Liver (tissue), 9 donors: ENCODE data around the gene SH2D3C. TPM values are rescaled to one million over a fixed set of nuclear protein-coding genes. Genes with fewer than 3 reads are reported as not detected.

Source experiments
- DNase-seq: peaks from one replicate; pipeline ENCODE4 v3.0.0-alpha.2; 2017; ENCODE audit warnings: low spot score
- H3K27ac ChIP-seq, 2 donors: one replicate each; pipeline ENCODE4 v1.7.0; 2013; ENCODE audit warnings: inconsistent platforms in 2 of 2, low read length in 2 of 2, control low read depth in 1 of 2, low read depth in 1 of 2, mild to moderate bottlenecking in 1 of 2
- H3K27me3 ChIP-seq, 4 donors: one replicate each; pipeline versions ENCODE4 v1.6.1 to v1.7.0; 2013; ENCODE audit warnings: low read length in 3 of 4, inconsistent platforms in 1 of 4, mild to moderate bottlenecking in 1 of 4, moderate library complexity in 1 of 4; ENCODE audit not compliant: control insufficient read depth in 4 of 4, insufficient read depth in 4 of 4
- H3K36me3 ChIP-seq, 4 donors: one replicate each; pipeline versions ENCODE4 v1.6.1 to v1.7.0; 2013; ENCODE audit warnings: low read length in 3 of 4, mild to moderate bottlenecking in 3 of 4, low read depth in 1 of 4, moderate library complexity in 1 of 4; ENCODE audit not compliant: control insufficient read depth in 4 of 4, insufficient read depth in 3 of 4
- H3K4me1 ChIP-seq, 4 donors: one replicate each; pipeline versions ENCODE4 v1.6.1 to v1.7.0; 2013; ENCODE audit warnings: low read length in 3 of 4, mild to moderate bottlenecking in 3 of 4, moderate library complexity in 1 of 4; ENCODE audit not compliant: control insufficient read depth in 4 of 4, insufficient read depth in 4 of 4
- H3K4me3 ChIP-seq, 3 donors: one replicate each; pipeline versions ENCODE4 v1.6.1 to v1.7.0; 2013; ENCODE audit warnings: low read length in 3 of 3, control low read depth in 1 of 3, low read depth in 1 of 3, mild to moderate bottlenecking in 1 of 3
- H3K9ac ChIP-seq, 2 donors: one replicate each; pipeline ENCODE4 v1.7.0; 2013; ENCODE audit warnings: low read length in 2 of 2, mild to moderate bottlenecking in 2 of 2, moderate library complexity in 2 of 2, control low read depth in 1 of 2, low read depth in 1 of 2
- H3K9me3 ChIP-seq, 4 donors: one replicate each; pipeline versions ENCODE4 v1.6.1 to v1.7.0; 2013; ENCODE audit warnings: low read length in 3 of 4; ENCODE audit not compliant: control insufficient read depth in 4 of 4
- ATF3 ChIP-seq: IDR thresholded peaks from 2 replicates; pipeline ENCODE4 v1.6.1; 2016; ENCODE audit warnings: antibody characterized with exemption
- CTCF ChIP-seq: fragments of 150-350 bp; IDR thresholded peaks from 2 replicates; pipeline ENCODE4 v1.5.1; 2017; ENCODE audit warnings: improper control_type of control experiment, low read depth, low read length; ENCODE audit not compliant: missing input control
- EGR1 ChIP-seq, 2 donors: IDR thresholded peaks; 2 replicates each; pipeline ENCODE4 v1.6.1; 2016 to 2018; ENCODE audit warnings: antibody characterized with exemption in 2 of 2, low read depth in 2 of 2
- FOXA1 ChIP-seq: IDR thresholded peaks from 2 replicates; pipeline ENCODE4 v1.6.1; 2016; ENCODE audit warnings: antibody characterized with exemption
- FOXA2 ChIP-seq: IDR thresholded peaks from 2 replicates; pipeline ENCODE4 v1.6.1; 2016; ENCODE audit warnings: antibody characterized with exemption
- GABPA ChIP-seq, 2 donors: IDR thresholded peaks in 1 of 2; conservative IDR thresholded peaks in 1 of 2; 2 replicates each; pipeline ENCODE4 v1.6.1; 2016; ENCODE audit warnings: antibody characterized with exemption in 2 of 2, mild to moderate bottlenecking in 1 of 2, moderate library complexity in 1 of 2
- HNF4A ChIP-seq, 2 donors: conservative IDR thresholded peaks; 2 replicates each; pipeline ENCODE4 v1.6.1; 2016; ENCODE audit warnings: antibody characterized with exemption in 2 of 2, mild to moderate bottlenecking in 2 of 2
- HNF4G ChIP-seq: IDR thresholded peaks from 2 replicates; pipeline ENCODE4 v1.6.1; 2016; ENCODE audit warnings: antibody characterized with exemption
- NR2F2 ChIP-seq: IDR thresholded peaks from 2 replicates; pipeline ENCODE4 v1.6.1; 2016; ENCODE audit warnings: antibody characterized with exemption
- RAD21 ChIP-seq, 2 donors: IDR thresholded peaks; 2 replicates each; pipeline ENCODE4 v1.6.1; 2016; ENCODE audit warnings: antibody characterized with exemption in 2 of 2, mild to moderate bottlenecking in 2 of 2
- RXRA ChIP-seq, 2 donors: IDR thresholded peaks; 2 replicates each; pipeline ENCODE4 v1.6.1; 2017 to 2018; ENCODE audit warnings: antibody characterized with exemption in 2 of 2, mild to moderate bottlenecking in 1 of 2
- SP1 ChIP-seq: IDR thresholded peaks from 2 replicates; pipeline ENCODE4 v1.6.1; 2018; ENCODE audit warnings: antibody characterized with exemption, mild to moderate bottlenecking
- TAF1 ChIP-seq: conservative IDR thresholded peaks from 2 replicates; pipeline ENCODE4 v1.6.1; 2016; ENCODE audit warnings: antibody characterized with exemption, mild to moderate bottlenecking
- WGBS: extraction: QIAGEN DNeasy Blood & Tissue Kit; methylation state at CpG from one replicate; pipeline ENCODE4 v1.1.7; 2013; 5-methylcytosine and 5-hydroxymethylcytosine counted together
- polyA plus RNA-seq, 2 donors: library from polyadenylated mRNA; stranded (reverse) in 1 of 2; unstranded in 1 of 2; fragments of 200-250 nt in 1 of 2; fragments of >200 nt in 1 of 2; fragmentation: Nextera tagmentation in 1 of 2; extraction: Ambion mirVana in 1 of 2; gene quantifications; one replicate each; pipeline versions ENCODE4 v1.2.1 to v1.2.3, GENCODE V29; 2013 to 2015
- total RNA-seq, 2 donors: library from RNA; depleted of rRNA; stranded (reverse); fragments of >200 nt; gene quantifications; one replicate each; pipeline ENCODE4 v1.2.3, GENCODE V29; 2014
- TF ChIP-seq, protein P1 (sequence below): IDR thresholded peaks from 2 replicates; pipeline ENCODE4 v1.6.1; 2016; ENCODE audit warnings: antibody characterized with exemption, mild to moderate bottlenecking
- TF ChIP-seq, protein P2 (sequence below): IDR thresholded peaks from 2 replicates; pipeline ENCODE4 v1.6.1; 2016; ENCODE audit warnings: antibody characterized with exemption
- TF ChIP-seq, protein P3 (sequence below): IDR thresholded peaks from 2 replicates; pipeline ENCODE4 v1.6.1; 2016; ENCODE audit warnings: antibody characterized with exemption
- donor health status: healthy.
- donor health status: healthy.
- donor health status: healthy.
- donor health status: healthy.
- donor health status: healthy.

SH2D3C gene
- total and polyA plus RNA-seq, 4 donors: 2.2 to 5.1 (median 3.9) TPM

DNA sequence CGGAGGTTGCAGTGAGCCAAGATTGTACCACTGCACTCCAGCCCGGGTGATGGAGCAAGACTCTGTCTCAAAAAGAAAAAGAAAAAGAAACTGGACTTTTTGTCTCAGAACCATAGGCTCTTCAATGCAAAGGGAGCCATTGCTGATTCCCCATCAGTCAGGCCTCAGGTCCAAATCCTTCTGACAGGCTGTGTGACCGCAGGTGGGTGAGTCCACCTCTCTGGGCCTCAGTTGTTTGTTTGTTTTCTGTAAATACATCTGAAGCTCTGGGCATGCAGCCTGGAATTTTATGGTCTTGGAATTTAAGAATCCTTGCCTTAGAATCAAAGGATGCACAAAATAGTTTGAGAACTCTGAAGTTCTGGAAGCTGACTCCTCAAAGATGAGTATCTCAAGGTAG, 22.2 kb downstream of the SH2D3C start:
- H3K9ac ChIP-seq: no peak overlapping the region
- H3K27ac ChIP-seq: no peak overlapping the region
- H3K4me3 ChIP-seq: no peak overlapping the region
- no peaks in the 10 kb centered on the region for H3K36me3 ChIP-seq
- peaks cover 0 to 8% (median 0%) of the 10 kb centered on the region in 4 donors for H3K4me1 ChIP-seq
- no peaks in the 10 kb centered on the region for H3K27me3 ChIP-seq
- TF ChIP-seq HNF4A (conservative IDR thresholded peaks at IDR 0.05) (no peak), HNF4G (no peak), EGR1 (IDR thresholded peaks at IDR 0.05; ENCODE audit: low read depth in 2 of 2) (no peak), RXRA (IDR thresholded peaks at IDR 0.05) (no peak), SP1 (no peak), RAD21 (IDR thresholded peaks at IDR 0.05) (no peak), GABPA (IDR thresholded peaks at IDR 0.05 in 1 of 2, conservative IDR thresholded peaks at IDR 0.05 in 1 of 2) (no peak), NR2F2 (no peak), ATF3 (no peak), TAF1 (no peak), FOXA2 (no peak)
- TF ChIP-seq, protein P1, sequence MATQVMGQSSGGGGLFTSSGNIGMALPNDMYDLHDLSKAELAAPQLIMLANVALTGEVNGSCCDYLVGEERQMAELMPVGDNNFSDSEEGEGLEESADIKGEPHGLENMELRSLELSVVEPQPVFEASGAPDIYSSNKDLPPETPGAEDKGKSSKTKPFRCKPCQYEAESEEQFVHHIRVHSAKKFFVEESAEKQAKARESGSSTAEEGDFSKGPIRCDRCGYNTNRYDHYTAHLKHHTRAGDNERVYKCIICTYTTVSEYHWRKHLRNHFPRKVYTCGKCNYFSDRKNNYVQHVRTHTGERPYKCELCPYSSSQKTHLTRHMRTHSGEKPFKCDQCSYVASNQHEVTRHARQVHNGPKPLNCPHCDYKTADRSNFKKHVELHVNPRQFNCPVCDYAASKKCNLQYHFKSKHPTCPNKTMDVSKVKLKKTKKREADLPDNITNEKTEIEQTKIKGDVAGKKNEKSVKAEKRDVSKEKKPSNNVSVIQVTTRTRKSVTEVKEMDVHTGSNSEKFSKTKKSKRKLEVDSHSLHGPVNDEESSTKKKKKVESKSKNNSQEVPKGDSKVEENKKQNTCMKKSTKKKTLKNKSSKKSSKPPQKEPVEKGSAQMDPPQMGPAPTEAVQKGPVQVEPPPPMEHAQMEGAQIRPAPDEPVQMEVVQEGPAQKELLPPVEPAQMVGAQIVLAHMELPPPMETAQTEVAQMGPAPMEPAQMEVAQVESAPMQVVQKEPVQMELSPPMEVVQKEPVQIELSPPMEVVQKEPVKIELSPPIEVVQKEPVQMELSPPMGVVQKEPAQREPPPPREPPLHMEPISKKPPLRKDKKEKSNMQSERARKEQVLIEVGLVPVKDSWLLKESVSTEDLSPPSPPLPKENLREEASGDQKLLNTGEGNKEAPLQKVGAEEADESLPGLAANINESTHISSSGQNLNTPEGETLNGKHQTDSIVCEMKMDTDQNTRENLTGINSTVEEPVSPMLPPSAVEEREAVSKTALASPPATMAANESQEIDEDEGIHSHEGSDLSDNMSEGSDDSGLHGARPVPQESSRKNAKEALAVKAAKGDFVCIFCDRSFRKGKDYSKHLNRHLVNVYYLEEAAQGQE: no peak
- TF ChIP-seq, protein P2, sequence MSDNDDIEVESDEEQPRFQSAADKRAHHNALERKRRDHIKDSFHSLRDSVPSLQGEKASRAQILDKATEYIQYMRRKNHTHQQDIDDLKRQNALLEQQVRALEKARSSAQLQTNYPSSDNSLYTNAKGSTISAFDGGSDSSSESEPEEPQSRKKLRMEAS: no peak
- 87% methylated on average over 3 of the region's 3 CpGs for WGBS
- H3K9me3 ChIP-seq: no peaks in the 10 kb centered on the region
- no peak for DNase-seq

DNA sequence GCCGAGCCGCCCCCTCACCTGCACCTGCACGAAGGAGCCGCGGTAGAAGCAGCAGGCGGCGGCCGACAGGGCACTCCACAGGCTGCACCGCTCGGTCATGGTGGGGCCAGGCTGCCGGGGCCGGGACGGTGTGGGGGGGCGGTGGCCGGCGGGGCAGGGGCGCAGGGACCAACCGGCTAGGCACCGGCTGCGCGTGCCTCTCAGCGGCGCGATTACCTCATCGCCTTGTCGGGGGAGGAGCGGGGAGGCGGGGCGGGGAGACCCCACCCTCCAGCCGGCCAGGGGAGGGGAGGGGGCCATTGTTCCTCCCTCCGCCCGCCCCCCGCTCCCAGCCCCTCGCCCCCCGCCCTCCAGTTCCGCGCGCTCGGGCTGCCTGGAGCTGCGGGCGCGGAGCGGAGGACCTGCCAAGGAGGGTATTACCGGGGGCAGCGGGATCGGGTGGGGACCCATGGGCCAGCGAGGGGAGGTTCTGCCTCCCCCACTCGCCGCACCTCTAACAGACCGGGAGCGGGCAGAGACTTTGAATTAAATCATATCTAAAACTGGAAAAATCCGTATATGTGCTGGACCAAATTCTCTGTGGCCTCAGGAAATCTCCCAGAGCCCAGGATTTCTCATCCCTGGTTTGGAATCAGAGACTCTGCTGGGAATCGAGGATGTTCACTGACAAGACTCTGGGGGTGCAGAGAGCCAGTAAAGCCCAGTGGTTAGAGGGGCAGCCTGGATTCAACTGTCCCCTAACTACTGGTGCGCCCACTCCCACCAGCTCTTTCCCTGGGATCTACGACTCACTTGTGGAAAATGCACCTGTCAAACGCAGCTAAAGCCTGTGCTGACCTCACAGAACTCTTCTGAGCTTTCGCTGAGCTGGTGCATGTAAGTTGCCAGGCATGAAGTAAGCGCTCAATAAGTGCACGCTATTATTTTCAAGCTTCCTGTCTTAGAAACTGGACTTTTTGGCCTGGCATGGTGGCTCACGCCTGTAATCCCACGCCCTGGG, 23.1 kb downstream of the SH2D3C start:
- no peak for DNase-seq
- no peak overlapping the region for H3K4me3 ChIP-seq
- H3K27me3 ChIP-seq: no peaks in the 10 kb centered on the region
- H3K9me3 ChIP-seq: no peaks in the 10 kb centered on the region
- WGBS: 34% methylated on average over 61 of the region's 61 CpGs
- no peak overlapping the region for H3K27ac ChIP-seq
- H3K4me1 ChIP-seq: peaks cover 0 to 8% (median 0%) of the 10 kb centered on the region in 4 donors
- no peaks in the 10 kb centered on the region for H3K36me3 ChIP-seq
- H3K9ac ChIP-seq: no peak overlapping the region
- TF ChIP-seq FOXA2: no peak
- no peak for TF ChIP-seq CTCF
- TF ChIP-seq RAD21 (IDR thresholded peaks at IDR 0.05): no peak
- TF ChIP-seq FOXA1: no peak
- TF ChIP-seq, protein P3, sequence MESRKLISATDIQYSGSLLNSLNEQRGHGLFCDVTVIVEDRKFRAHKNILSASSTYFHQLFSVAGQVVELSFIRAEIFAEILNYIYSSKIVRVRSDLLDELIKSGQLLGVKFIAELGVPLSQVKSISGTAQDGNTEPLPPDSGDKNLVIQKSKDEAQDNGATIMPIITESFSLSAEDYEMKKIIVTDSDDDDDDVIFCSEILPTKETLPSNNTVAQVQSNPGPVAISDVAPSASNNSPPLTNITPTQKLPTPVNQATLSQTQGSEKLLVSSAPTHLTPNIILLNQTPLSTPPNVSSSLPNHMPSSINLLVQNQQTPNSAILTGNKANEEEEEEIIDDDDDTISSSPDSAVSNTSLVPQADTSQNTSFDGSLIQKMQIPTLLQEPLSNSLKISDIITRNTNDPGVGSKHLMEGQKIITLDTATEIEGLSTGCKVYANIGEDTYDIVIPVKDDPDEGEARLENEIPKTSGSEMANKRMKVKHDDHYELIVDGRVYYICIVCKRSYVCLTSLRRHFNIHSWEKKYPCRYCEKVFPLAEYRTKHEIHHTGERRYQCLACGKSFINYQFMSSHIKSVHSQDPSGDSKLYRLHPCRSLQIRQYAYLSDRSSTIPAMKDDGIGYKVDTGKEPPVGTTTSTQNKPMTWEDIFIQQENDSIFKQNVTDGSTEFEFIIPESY: no peak
